Measurements from ENCODE around the gene EGFL7. TPM values are rescaled to one million over a fixed set of nuclear protein-coding genes. Genes with fewer than 3 reads are reported as not detected.

EGFL7 gene
- polyA plus RNA-seq, 1 of the 3 experiments (the other 2 are of a cell fraction): 43.0 TPM

DNA sequence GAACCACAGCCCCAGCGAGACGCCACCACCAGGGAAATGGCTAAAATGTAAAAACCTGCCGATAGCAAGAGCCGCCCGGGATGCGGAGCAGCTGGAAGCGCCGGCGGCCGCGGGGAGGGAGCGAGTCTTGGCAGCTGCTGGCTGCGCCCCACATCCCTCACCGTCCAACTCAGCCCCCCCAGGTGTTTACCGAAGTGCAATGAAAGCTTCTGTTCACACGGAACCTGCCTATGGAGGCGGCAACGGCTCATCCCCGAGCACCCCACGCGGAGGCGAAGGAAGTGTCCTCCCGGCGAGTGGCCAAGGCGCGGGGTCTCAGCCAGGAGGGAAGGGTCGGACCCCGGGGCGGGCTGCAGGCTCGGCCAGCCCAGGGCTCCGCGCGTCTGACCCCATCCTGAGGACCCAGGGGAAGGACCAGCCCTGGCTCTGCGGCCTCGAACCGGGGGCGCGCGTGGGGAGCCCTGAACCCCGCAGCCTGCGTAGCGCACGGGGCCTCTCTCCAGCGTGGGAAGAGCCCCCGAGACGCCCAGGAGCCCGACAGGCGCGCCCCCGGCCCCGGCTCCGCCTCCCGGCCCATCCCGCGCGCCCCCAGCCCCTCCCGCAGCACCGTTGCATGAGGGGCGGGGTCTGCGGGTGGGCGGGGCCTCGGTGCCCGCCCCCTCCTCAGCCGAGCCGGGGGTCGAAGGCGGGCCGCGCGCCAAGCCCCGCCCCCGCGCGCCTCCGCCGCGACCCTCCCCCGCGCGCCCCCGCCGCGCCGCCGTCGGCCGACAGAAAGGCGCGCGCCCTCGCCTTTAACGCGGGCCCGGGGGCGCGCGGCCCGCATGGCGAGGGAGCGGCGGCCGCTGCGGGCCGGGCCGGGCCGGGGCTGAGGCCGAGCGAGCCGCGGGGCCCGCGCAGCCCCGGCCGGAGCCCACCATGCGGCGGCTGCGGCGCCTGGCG, 49.3 kb downstream of the EGFL7 start, which contains the start of gene DIPK1B:
Gene DIPK1B (plus strand): TSS at position 822 of the 939 bp plus-strand sequence. CDS start 94 bp downstream, at position 916.
- H3K4me1 ChIP-seq (ENCODE audit: control insufficient read depth in 1 of 2, insufficient read depth in 2 of 2, low read depth in 1 of 2, low read length in 1 of 2): peaks cover 4 to 18% of the 10 kb centered on the region in 2 experiments; a peak in 1 of 4 replicates

More for the DNA sequence above, 49.3 kb downstream of the EGFL7 start, which contains the start of gene DIPK1B:
- H3K79me2 ChIP-seq (ENCODE audit: insufficient read depth): no peaks in the 10 kb centered on the region
- POLR2A ChIA-PET: interaction anchor here (1.0 to 4.2 kb wide), 2 partner anchors 16 to 17 kb away, joined by 3 to 51 read pairs; no protein-coding TSS in a partner anchor
- TF ChIP-seq POLR2AphosphoS5 (IDR thresholded peaks at IDR 0.05; ENCODE audit: low read depth, low read length): no peak
- no peak for TF ChIP-seq EP300 (IDR thresholded peaks at IDR 0.05; ENCODE audit: borderline replicate concordance in 1 of 2, low read depth in 1 of 2, low read length in 1 of 2)
- no peak for TF ChIP-seq TEAD4 (IDR thresholded peaks at IDR 0.05; ENCODE audit: borderline replicate concordance, insufficient read depth)
- TF ChIP-seq, protein P1, sequence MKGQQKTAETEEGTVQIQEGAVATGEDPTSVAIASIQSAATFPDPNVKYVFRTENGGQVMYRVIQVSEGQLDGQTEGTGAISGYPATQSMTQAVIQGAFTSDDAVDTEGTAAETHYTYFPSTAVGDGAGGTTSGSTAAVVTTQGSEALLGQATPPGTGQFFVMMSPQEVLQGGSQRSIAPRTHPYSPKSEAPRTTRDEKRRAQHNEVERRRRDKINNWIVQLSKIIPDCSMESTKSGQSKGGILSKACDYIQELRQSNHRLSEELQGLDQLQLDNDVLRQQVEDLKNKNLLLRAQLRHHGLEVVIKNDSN (IDR thresholded peaks at IDR 0.05; ENCODE audit: borderline replicate concordance, low read depth): no peak
- TF ChIP-seq FOXM1 (IDR thresholded peaks at IDR 0.05; ENCODE audit: low read depth): no peak
- TF ChIP-seq SIN3A (IDR thresholded peaks at IDR 0.05; ENCODE audit: borderline replicate concordance, low read depth, low read length): no peak
- TF ChIP-seq FOSL2 (IDR thresholded peaks at IDR 0.05; ENCODE audit: borderline replicate concordance, low read depth): no peak
- TF ChIP-seq JUND (IDR thresholded peaks at IDR 0.05): no peak
- no peak for TF ChIP-seq GABPA (IDR thresholded peaks at IDR 0.05; ENCODE audit: low read depth)
- no peak for TF ChIP-seq TCF12 (IDR thresholded peaks at IDR 0.05)
- TF ChIP-seq SMC3 (IDR thresholded peaks at IDR 0.05; ENCODE audit: low read depth, low read length): no peak
- no peak for TF ChIP-seq REST (IDR thresholded peaks at IDR 0.05; ENCODE audit: low read depth, low read length)
- no peak for TF ChIP-seq FOXJ3 (CRISPR knock-in tag; IDR thresholded peaks at IDR 0.05)
- TF ChIP-seq, protein P2, sequence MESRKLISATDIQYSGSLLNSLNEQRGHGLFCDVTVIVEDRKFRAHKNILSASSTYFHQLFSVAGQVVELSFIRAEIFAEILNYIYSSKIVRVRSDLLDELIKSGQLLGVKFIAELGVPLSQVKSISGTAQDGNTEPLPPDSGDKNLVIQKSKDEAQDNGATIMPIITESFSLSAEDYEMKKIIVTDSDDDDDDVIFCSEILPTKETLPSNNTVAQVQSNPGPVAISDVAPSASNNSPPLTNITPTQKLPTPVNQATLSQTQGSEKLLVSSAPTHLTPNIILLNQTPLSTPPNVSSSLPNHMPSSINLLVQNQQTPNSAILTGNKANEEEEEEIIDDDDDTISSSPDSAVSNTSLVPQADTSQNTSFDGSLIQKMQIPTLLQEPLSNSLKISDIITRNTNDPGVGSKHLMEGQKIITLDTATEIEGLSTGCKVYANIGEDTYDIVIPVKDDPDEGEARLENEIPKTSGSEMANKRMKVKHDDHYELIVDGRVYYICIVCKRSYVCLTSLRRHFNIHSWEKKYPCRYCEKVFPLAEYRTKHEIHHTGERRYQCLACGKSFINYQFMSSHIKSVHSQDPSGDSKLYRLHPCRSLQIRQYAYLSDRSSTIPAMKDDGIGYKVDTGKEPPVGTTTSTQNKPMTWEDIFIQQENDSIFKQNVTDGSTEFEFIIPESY (IDR thresholded peaks at IDR 0.05; ENCODE audit: borderline replicate concordance, low read depth): no peak
- TF ChIP-seq MXI1 (IDR thresholded peaks at IDR 0.05; ENCODE audit: low read depth, low read length): no peak
- no peak for TF ChIP-seq TAF1 (IDR thresholded peaks at IDR 0.05; ENCODE audit: borderline replicate concordance, low read depth, low read length)
- TF ChIP-seq RCOR1 (IDR thresholded peaks at IDR 0.05; ENCODE audit: low read length): no peak
- TF ChIP-seq, protein P3, sequence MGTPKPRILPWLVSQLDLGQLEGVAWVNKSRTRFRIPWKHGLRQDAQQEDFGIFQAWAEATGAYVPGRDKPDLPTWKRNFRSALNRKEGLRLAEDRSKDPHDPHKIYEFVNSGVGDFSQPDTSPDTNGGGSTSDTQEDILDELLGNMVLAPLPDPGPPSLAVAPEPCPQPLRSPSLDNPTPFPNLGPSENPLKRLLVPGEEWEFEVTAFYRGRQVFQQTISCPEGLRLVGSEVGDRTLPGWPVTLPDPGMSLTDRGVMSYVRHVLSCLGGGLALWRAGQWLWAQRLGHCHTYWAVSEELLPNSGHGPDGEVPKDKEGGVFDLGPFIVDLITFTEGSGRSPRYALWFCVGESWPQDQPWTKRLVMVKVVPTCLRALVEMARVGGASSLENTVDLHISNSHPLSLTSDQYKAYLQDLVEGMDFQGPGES (IDR thresholded peaks at IDR 0.05; ENCODE audit: low read depth, low read length): no peak
- no peaks in the 10 kb centered on the region for H3K9me3 ChIP-seq
- peak; percentile 100 for DNase-seq
- peak within 1 kb of the TSS in 1 of 2 experiments; percentile 71; a peak in 2 of 4 replicates for H3K27ac ChIP-seq (ENCODE audit: low read depth in 2 of 2, low read length in 1 of 2)
- H3K9ac ChIP-seq: peak within 1 kb of the TSS; percentile 67
- H3K36me3 ChIP-seq (replicated peaks in 1 of 2; ENCODE audit: control insufficient read depth in 1 of 2, insufficient read depth in 2 of 2, low read length in 1 of 2): no peaks in the 10 kb centered on the region
- 0 out of 2 replicates have a peak within 1 kb of the TSS, but pooled peaks have one; percentile 46 for H2AFZ ChIP-seq (ENCODE audit: low read depth)
- H3K4me2 ChIP-seq: peak within 1 kb of the TSS; percentile 90
- CTCF ChIA-PET: interaction anchor here (0.9 to 8.4 kb wide), 5 partner anchors 16 to 227 kb away, joined by 3 to 99 read pairs (median 6); partner anchors contain the start of gene LCN8
- WGBS (ENCODE audit: low lambda C conversion rate): 7% methylated on average over 29 of the region's 119 CpGs
- peaks cover 17% of the 10 kb centered on the region for H3F3A ChIP-seq (replicated peaks; ENCODE audit: insufficient read depth)
- no peaks in the 10 kb centered on the region for H4K20me1 ChIP-seq (ENCODE audit: insufficient read depth)
- H3K9me2 ChIP-seq: no peaks in the 10 kb centered on the region
- peak within 1 kb of the TSS; percentile 61 to 69 for H3K4me3 ChIP-seq (ENCODE audit: low read depth in 2 of 2, low read length in 1 of 2)
- no peaks in the 10 kb centered on the region for H3K27me3 ChIP-seq (ENCODE audit: insufficient read depth)

All from SK-N-SH (cell line).